Measurements from ENCODE around the gene RAB3GAP1.

The RAB3GAP1 gene

GRCh38 chr2:135066710-135067109, 14.6 kb downstream of the RAB3GAP1 start:
- Histone ChIP-seq H3K36me3 (ENCODE audit: insufficient read depth) (no peaks in the 10 kb centered on the region), H3K9ac (no peak overlapping the region), H3K79me2 (ENCODE audit: insufficient read depth, low read depth) (no peaks in the 10 kb centered on the region; the same call in 1 of the 2 replicates), H2AFZ (ENCODE audit: low read depth) (no peak overlapping the region), H3K4me3 (IDR thresholded peaks at IDR 0.05; ENCODE audit: insufficient read depth, low read depth, low read length) (no peak overlapping the region), H3K4me2 (no peak overlapping the region), H4K20me1 (ENCODE audit: insufficient read depth) (no peaks in the 10 kb centered on the region), H3K27ac (no peak overlapping the region), H3K4me1 (ENCODE audit: low read depth, poor library complexity, severe bottlenecking) (peaks cover 7% of the 10 kb centered on the region), H3K27me3 (ENCODE audit: insufficient read depth, low read depth) (no peaks in the 10 kb centered on the region)
- no peak for TF ChIP-seq CTCF (conservative IDR thresholded peaks at IDR 0.05; ENCODE audit: low read depth, low read length)

- Histone ChIP-seq H3K79me2 (ENCODE audit: insufficient read depth, low read depth) (no peaks in the 10 kb centered on the region), H3K27me3 (ENCODE audit: insufficient read depth, low read depth) (no peaks in the 10 kb centered on the region), H3K4me2 (no peak overlapping the region), H3K4me1 (ENCODE audit: low read depth, poor library complexity, severe bottlenecking) (no peaks in the 10 kb centered on the region), H2AFZ (ENCODE audit: low read depth) (no peak overlapping the region), H4K20me1 (ENCODE audit: insufficient read depth) (no peaks in the 10 kb centered on the region), H3K36me3 (ENCODE audit: insufficient read depth) (no peaks in the 10 kb centered on the region), H3K9ac (no peak overlapping the region), H3K4me3 (IDR thresholded peaks at IDR 0.05; ENCODE audit: insufficient read depth, low read depth, low read length) (no peak overlapping the region), H3K27ac (no peak overlapping the region)
- no peak for TF ChIP-seq CTCF (conservative IDR thresholded peaks at IDR 0.05; ENCODE audit: low read depth, low read length)
These were observed 20.3 kb downstream of the RAB3GAP1 start for GRCh38 chr2:135072125-135072997.

GRCh38 chr2:135074216-135074615, 22.1 kb downstream of the RAB3GAP1 start:
- TF ChIP-seq CTCF (conservative IDR thresholded peaks at IDR 0.05; ENCODE audit: low read depth, low read length), result no peak
- no peaks in the 10 kb centered on the region for H3K79me2 ChIP-seq (ENCODE audit: insufficient read depth, low read depth)

GRCh38 chr2:135076556-135076955, 24.5 kb downstream of the RAB3GAP1 start:
- H2AFZ ChIP-seq (ENCODE audit: low read depth), result no peak overlapping the region
- no peaks in the 10 kb centered on the region for H3K36me3 ChIP-seq (ENCODE audit: insufficient read depth)
- no peak overlapping the region for H3K9ac ChIP-seq
- H3K4me1 ChIP-seq (ENCODE audit: low read depth, poor library complexity, severe bottlenecking), result no peaks in the 10 kb centered on the region
- H3K27ac ChIP-seq, result no peak overlapping the region
- no peaks in the 10 kb centered on the region for H4K20me1 ChIP-seq (ENCODE audit: insufficient read depth)
- no peak for TF ChIP-seq CTCF (conservative IDR thresholded peaks at IDR 0.05; ENCODE audit: low read depth, low read length)
- H3K4me2 ChIP-seq, result no peak overlapping the region
- no peak overlapping the region for H3K4me3 ChIP-seq (IDR thresholded peaks at IDR 0.05; ENCODE audit: insufficient read depth, low read depth, low read length)
- no peaks in the 10 kb centered on the region for H3K79me2 ChIP-seq (ENCODE audit: insufficient read depth, low read depth)
- no peaks in the 10 kb centered on the region for H3K27me3 ChIP-seq (ENCODE audit: insufficient read depth, low read depth)

More at GRCh38 chr2:135074216-135074615, 22.1 kb downstream of the RAB3GAP1 start:
- Histone ChIP-seq H3K36me3 (ENCODE audit: insufficient read depth) (no peaks in the 10 kb centered on the region), H3K27ac (no peak overlapping the region), H3K9ac (no peak overlapping the region), H3K4me1 (ENCODE audit: low read depth, poor library complexity, severe bottlenecking) (no peaks in the 10 kb centered on the region), H3K27me3 (ENCODE audit: insufficient read depth, low read depth) (no peaks in the 10 kb centered on the region), H4K20me1 (ENCODE audit: insufficient read depth) (no peaks in the 10 kb centered on the region), H3K4me2 (no peak overlapping the region), H3K4me3 (IDR thresholded peaks at IDR 0.05; ENCODE audit: insufficient read depth, low read depth, low read length) (no peak overlapping the region), H2AFZ (ENCODE audit: low read depth) (no peak overlapping the region)
